IMR-90 (cell line): ENCODE data around the gene GOLGA8A. TPM values are rescaled to one million over a fixed set of nuclear protein-coding genes. Genes with fewer than 3 reads are reported as not detected.
"Not testable (repeated sequence)": the region's sequence is repeated elsewhere in the genome, so short reads cannot be mapped to it uniquely, and the experiment has no call there.

Experiments
- ATAC-seq: fragments of 200-7000 bp; cut with Tn5 transposase; 2 replicates; pipeline ENCODE4 v1.9.1; 2020; ENCODE audit warnings: low read depth, mild to moderate bottlenecking, moderate library complexity
- BruUV-seq: library from RNA; stranded (reverse); fragments of 400-500 nt; replicated peaks from 2 replicates; lab custom pipeline; 2021; lab: Mats Ljungman, UMichigan
- CTCF ChIA-PET: fragments of 300-600 bp; formaldehyde crosslinking; extraction: SDS; loops from one replicate; lab custom pipeline; 2021; ENCODE audit warnings: antibody characterized with exemption; lab: Yijun Ruan, JAX
- POLR2A ChIA-PET: fragments of 300-600 bp; sonication (Branson Sonifier 250); formaldehyde crosslinking; loops from one replicate; lab custom pipeline; 2022; ENCODE audit warnings: antibody characterized with exemption; ENCODE audit not compliant: unreplicated experiment; lab: Charles Lee
- DNase-seq: peaks from one replicate; pipeline ENCODE4 v3.0.0; 2013
- H2AFZ ChIP-seq: replicated peaks from 2 replicates; pipeline ENCODE3; 2013; ENCODE audit warnings: low read length, mild to moderate bottlenecking; ENCODE audit not compliant: poor library complexity
- H2AK5ac ChIP-seq: 2 replicates; pipeline ENCODE4 v1.6.1; 2013; ENCODE audit warnings: low read depth, low read length, inconsistent platforms
- H2AK9ac ChIP-seq: replicated peaks from 2 replicates; pipeline ENCODE3; 2013; ENCODE audit warnings: mild to moderate bottlenecking, low read depth, low read length, moderate library complexity; ENCODE audit not compliant: poor library complexity
- H2BK120ac ChIP-seq: 2 replicates; pipeline ENCODE4 v1.6.1; 2013; ENCODE audit warnings: low read depth, low read length, inconsistent platforms
- H2BK15ac ChIP-seq: 3 replicates; pipeline ENCODE4 v1.6.1; 2013; ENCODE audit warnings: low read depth, low read length, inconsistent platforms
- H2BK20ac ChIP-seq: 2 replicates; pipeline ENCODE4 v1.6.1; 2013; ENCODE audit warnings: low read depth, mild to moderate bottlenecking, inconsistent platforms, low read length, moderate library complexity
- H2BK5ac ChIP-seq: 2 replicates; pipeline ENCODE4 v1.6.1; 2013; ENCODE audit warnings: mild to moderate bottlenecking, low read depth, low read length, inconsistent platforms; ENCODE audit not compliant: poor library complexity, severe bottlenecking
- H3K14ac ChIP-seq: replicated peaks from 2 replicates; pipeline ENCODE4 v1.6.1; 2013; ENCODE audit warnings: low read depth, low read length, inconsistent platforms
- H3K18ac ChIP-seq: 2 replicates; pipeline ENCODE4 v1.6.1; 2013; ENCODE audit warnings: low read depth, low read length, control low read depth
- H3K23ac ChIP-seq: 2 replicates; pipeline ENCODE4 v1.6.1; 2013; ENCODE audit warnings: low read depth, low read length, inconsistent platforms
- H3K27ac ChIP-seq: 2 replicates; pipeline ENCODE4 v1.5.1; 2013; ENCODE audit warnings: mild to moderate bottlenecking, control low read depth, low read length; ENCODE audit not compliant: insufficient read depth
- H3K27me3 ChIP-seq: 2 replicates; pipeline ENCODE4 v1.6.1; 2013; ENCODE audit warnings: low read length; ENCODE audit not compliant: control insufficient read depth, insufficient read depth
- H3K36me3 ChIP-seq: 2 replicates; pipeline ENCODE4 v1.6.1; 2013; ENCODE audit warnings: low read length, mixed read lengths; ENCODE audit not compliant: control insufficient read depth, insufficient read depth
- H3K4ac ChIP-seq: 2 replicates; pipeline ENCODE4 v1.6.1; 2013; ENCODE audit warnings: low read depth, low read length, inconsistent platforms
- H3K4me1 ChIP-seq: 2 replicates; pipeline ENCODE4 v1.6.1; 2013; ENCODE audit warnings: low read length, mixed read lengths; ENCODE audit not compliant: control insufficient read depth, insufficient read depth
- H3K4me2 ChIP-seq: 2 replicates; pipeline ENCODE4 v1.6.1; 2013; ENCODE audit warnings: low read depth, mild to moderate bottlenecking, control low read depth, low read length, moderate library complexity
- H3K4me3 ChIP-seq: 2 replicates; pipeline ENCODE4 v1.5.1; 2013; ENCODE audit warnings: low read depth, mild to moderate bottlenecking, control low read depth, low read length, moderate library complexity; ENCODE audit not compliant: insufficient read depth
- H3K56ac ChIP-seq: 2 replicates; pipeline ENCODE4 v1.6.1; 2013; ENCODE audit warnings: low read length, inconsistent platforms; ENCODE audit not compliant: insufficient read depth; ENCODE audit errors: extremely low read depth
- H3K79me1 ChIP-seq, 2 experiments: 2 replicates each; pipeline ENCODE4 v1.6.1; 2013; ENCODE audit warnings: low read length in 2 of 2, inconsistent platforms in 1 of 2, low read depth in 1 of 2
- H3K9ac ChIP-seq: 2 replicates; pipeline ENCODE4 v1.6.1; 2013; ENCODE audit warnings: low read depth, low read length, control low read depth
- H3K9me1 ChIP-seq: 2 replicates; pipeline ENCODE4 v1.6.1; 2013; ENCODE audit warnings: low read length, inconsistent platforms; ENCODE audit not compliant: insufficient read depth
- H3K9me3 ChIP-seq: 2 replicates; pipeline ENCODE4 v1.6.1; 2013; ENCODE audit warnings: low read length; ENCODE audit not compliant: control insufficient read depth, insufficient read depth
- H4K20me1 ChIP-seq: 2 replicates; pipeline ENCODE4 v1.6.1; 2013; ENCODE audit warnings: low read length, inconsistent platforms; ENCODE audit not compliant: insufficient read depth
- H4K5ac ChIP-seq: 2 replicates; pipeline ENCODE4 v1.6.1; 2013; ENCODE audit warnings: mild to moderate bottlenecking, low read depth, low read length, control low read depth
- H4K8ac ChIP-seq, 2 experiments: 2 replicates each; pipeline ENCODE4 v1.6.1; 2013; ENCODE audit warnings: low read depth in 2 of 2, low read length in 2 of 2, control low read depth in 1 of 2, inconsistent platforms in 1 of 2
- H4K91ac ChIP-seq: 2 replicates; pipeline ENCODE4 v1.6.1; 2013; ENCODE audit warnings: low read depth, low read length, inconsistent platforms; ENCODE audit not compliant: insufficient read depth
- WGBS, 2 experiments: methylation state at CpG; one replicate each; pipeline versions ENCODE4 v1.1.5 to v1.1.7; 2013; ENCODE audit warnings: missing lambda C conversion rate in 2 of 2; ENCODE audit not compliant: insufficient read length in 1 of 2; ENCODE audit errors: extremely low coverage in 2 of 2; 5-methylcytosine and 5-hydroxymethylcytosine counted together
- dilution Hi-C: fragments of 300-500 bp; cut with HindIII; formaldehyde crosslinking; loops from one replicate; pipeline ENCODE4 v1.14.3; 2018; ENCODE audit warnings: low sequenced_read_pairs; ENCODE audit not compliant: unreplicated experiment
- in situ Hi-C: fragments of 300-500 bp; cut with MboI; formaldehyde crosslinking; loops from 3 replicates; pipeline ENCODE4 v1.14.3; 2019; ENCODE audit warnings: low sequenced_read_pairs, inconsistent platforms, mixed read lengths
- intact Hi-C: fragments of 100-400 bp; cut with micrococcal nuclease; formaldehyde crosslinking; loops from 2 replicates; pipeline ENCODE4 v1.10.0; 2022
- polyA plus RNA-seq, 3 experiments: library from polyadenylated mRNA; depleted of rRNA; stranded (reverse); fragments of >200 nt; gene quantifications; 2 replicates each; pipeline ENCODE4 v1.2.3, GENCODE V29; 2012; ENCODE audit warnings: low replicate concordance in 1 of 3
- total RNA-seq: library from RNA; depleted of rRNA; stranded (reverse); fragments of >200 nt; gene quantifications from 2 replicates; pipeline ENCODE4 v1.2.3, GENCODE V29; 2012

GOLGA8A gene
- total and polyA plus RNA-seq, 2 of the 4 experiments (the other 2 are of a cell fraction): 4.7 to 33.8 TPM

DNA sequence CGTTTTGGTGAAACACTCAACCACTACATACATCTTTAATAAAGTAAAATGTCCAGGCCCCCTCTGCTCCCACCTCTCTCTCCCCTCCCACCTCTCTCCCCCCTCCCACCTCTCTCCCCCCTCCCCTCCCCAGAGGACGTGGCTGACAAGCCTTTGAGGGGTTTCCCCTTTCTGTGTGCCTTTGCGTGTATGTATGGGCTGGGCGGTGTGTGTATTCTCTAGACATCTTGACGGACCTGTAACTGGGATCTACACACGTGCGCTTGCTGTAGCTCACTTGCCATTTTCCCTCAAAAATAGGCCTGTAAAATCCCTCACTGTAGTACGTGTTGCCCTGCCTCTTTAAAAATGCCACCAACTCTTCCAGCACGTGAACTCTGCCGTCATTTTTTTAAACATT is 28.6 kb downstream of the GOLGA8A start:
- H2BK120ac ChIP-seq, H2AK5ac ChIP-seq, POLR2A ChIA-PET, ATAC-seq, H3K18ac ChIP-seq, BruUV-seq, H3K4ac ChIP-seq, in situ Hi-C loops, DNase-seq, H3K56ac ChIP-seq, H3K79me1 ChIP-seq, CTCF ChIA-PET, H2BK5ac ChIP-seq, H3K27me3 ChIP-seq, H2AK9ac ChIP-seq, dilution Hi-C loops, H2AFZ ChIP-seq, H4K8ac ChIP-seq, intact Hi-C loops, H3K23ac ChIP-seq, H3K4me1 ChIP-seq, H3K9me1 ChIP-seq, H3K4me3 ChIP-seq, H3K9me3 ChIP-seq, H4K91ac ChIP-seq, H3K27ac ChIP-seq, H4K5ac ChIP-seq, H3K4me2 ChIP-seq, H3K36me3 ChIP-seq, H2BK20ac ChIP-seq, H4K20me1 ChIP-seq, H2BK15ac ChIP-seq, H3K9ac ChIP-seq, H3K14ac ChIP-seq: not testable (repeated sequence)
- no CpG with 5 or more reads among the region's 10 CpGs for WGBS, 2 experiments

GRCh38 chr15:34403899-34404298 is 33.7 kb downstream of the GOLGA8A start:
- H4K91ac ChIP-seq, in situ Hi-C loops, H3K14ac ChIP-seq, H4K8ac ChIP-seq, H3K23ac ChIP-seq, intact Hi-C loops, H3K56ac ChIP-seq, H3K27ac ChIP-seq, H4K5ac ChIP-seq, H2BK20ac ChIP-seq, H2AK9ac ChIP-seq, BruUV-seq, H2AFZ ChIP-seq, H3K79me1 ChIP-seq, CTCF ChIA-PET, H2BK120ac ChIP-seq, dilution Hi-C loops, H3K9ac ChIP-seq, POLR2A ChIA-PET, H3K4me1 ChIP-seq, DNase-seq, ATAC-seq, H3K9me1 ChIP-seq, H4K20me1 ChIP-seq, H3K4me3 ChIP-seq, H3K9me3 ChIP-seq, H2AK5ac ChIP-seq, H3K36me3 ChIP-seq, H2BK5ac ChIP-seq, H3K4ac ChIP-seq, H3K27me3 ChIP-seq, H3K4me2 ChIP-seq, H3K18ac ChIP-seq, H2BK15ac ChIP-seq: not testable (repeated sequence)
- no CpG with 5 or more reads among the region's 3 CpGs for WGBS, 2 experiments
